Measurements from ENCODE around the gene BMF. TPM values are rescaled to one million over a fixed set of nuclear protein-coding genes. Genes with fewer than 3 reads are reported as not detected.
"Not testable (repeated sequence)": the region's sequence is repeated elsewhere in the genome, so short reads cannot be mapped to it uniquely, and the experiment has no call there.

Gene BMF
- total and polyA plus RNA-seq, 4 donors, result 8.8 to 42.5 (median 11.1) TPM

- no peaks in the 10 kb centered on the region for H3K36me3 ChIP-seq (ENCODE audit: control insufficient read depth in 4 of 4, insufficient read depth in 4 of 4, low read length in 4 of 4)
- no peak for TF ChIP-seq CTCF (IDR thresholded peaks at IDR 0.05; ENCODE audit: control extremely low read depth, extremely low read depth)
- H3K27ac ChIP-seq (ENCODE audit: low read depth in 1 of 2, low read length in 1 of 2), result no peak overlapping the region
- no peaks in the 10 kb centered on the region for H3K9me3 ChIP-seq (ENCODE audit: control insufficient read depth in 4 of 4, insufficient read depth in 3 of 4, low read length in 3 of 4)
- DNase-seq, result no peak
- peaks cover 0 to 5% (median 0%) of the 10 kb centered on the region in 5 donors for H3K4me1 ChIP-seq (ENCODE audit: control insufficient read depth in 5 of 5, insufficient read depth in 5 of 5, low read length in 5 of 5)
- ATAC-seq (ENCODE audit: insufficient read depth, low FRiP score), result no peak
- H3K27me3 ChIP-seq (ENCODE audit: control insufficient read depth in 3 of 3, insufficient read depth in 3 of 3, low read length in 2 of 3), result no peaks in the 10 kb centered on the region
- no peak overlapping the region for H3K4me3 ChIP-seq
- WGBS, 2 donors, result 53 to 66% methylated on average over 6 of the region's 6 CpGs
- no peak overlapping the region for H3K9ac ChIP-seq (ENCODE audit: insufficient read depth in 1 of 2, low read length in 2 of 2)
Observed at GRCh38 chr15:40121911-40122638, 13.4 kb upstream of the BMF start.

GRCh38 chr15:40118473-40118872 is 9.8 kb upstream of the BMF start:
- DNase-seq, result no peak
- TF ChIP-seq CTCF (IDR thresholded peaks at IDR 0.05; ENCODE audit: control extremely low read depth, extremely low read depth), result no peak
- ATAC-seq (ENCODE audit: insufficient read depth, low FRiP score), result no peak
- Histone ChIP-seq H3K4me3 (no peak overlapping the region), H3K27ac (ENCODE audit: low read depth in 1 of 2, low read length in 1 of 2) (no peak overlapping the region), H3K4me1 (ENCODE audit: control insufficient read depth in 5 of 5, insufficient read depth in 5 of 5, low read length in 5 of 5) (peaks cover 0 to 3% (median 0%) of the 10 kb centered on the region in 5 donors), H3K36me3 (ENCODE audit: control insufficient read depth in 4 of 4, insufficient read depth in 4 of 4, low read length in 4 of 4) (no peaks in the 10 kb centered on the region), H3K9ac (ENCODE audit: insufficient read depth in 1 of 2, low read length in 2 of 2) (no peak overlapping the region), H3K9me3 (ENCODE audit: control insufficient read depth in 4 of 4, insufficient read depth in 3 of 4, low read length in 3 of 4) (no peaks in the 10 kb centered on the region), H3K27me3 (ENCODE audit: control insufficient read depth in 3 of 3, insufficient read depth in 3 of 3, low read length in 2 of 3) (no peaks in the 10 kb centered on the region)
- 85 to 95% methylated on average over 3 of the region's 3 CpGs for WGBS, 2 donors

GRCh38 chr15:40115670-40116093 is 7.0 kb upstream of the BMF start:
- Histone ChIP-seq H3K9me3 (ENCODE audit: control insufficient read depth in 4 of 4, insufficient read depth in 3 of 4, low read length in 3 of 4) (no peaks in the 10 kb centered on the region), H3K27me3 (ENCODE audit: control insufficient read depth in 3 of 3, insufficient read depth in 3 of 3, low read length in 2 of 3) (peaks cover 0 to 4% (median 0%) of the 10 kb centered on the region in 3 donors), H3K27ac (ENCODE audit: low read depth in 1 of 2, low read length in 1 of 2) (no peak overlapping the region), H3K9ac (ENCODE audit: insufficient read depth in 1 of 2, low read length in 2 of 2) (no peak overlapping the region), H3K4me3 (no peak overlapping the region), H3K36me3 (ENCODE audit: control insufficient read depth in 4 of 4, insufficient read depth in 4 of 4, low read length in 4 of 4) (no peaks in the 10 kb centered on the region), H3K4me1 (ENCODE audit: control insufficient read depth in 5 of 5, insufficient read depth in 5 of 5, low read length in 5 of 5) (no peaks in the 10 kb centered on the region)
- peak in 2 of 3 donors; percentile 29 to 44 for DNase-seq
- WGBS, 2 donors, result 17 to 29% methylated on average over 8 of the region's 8 CpGs
- no peak for TF ChIP-seq CTCF (IDR thresholded peaks at IDR 0.05; ENCODE audit: control extremely low read depth, extremely low read depth)
- no peak for ATAC-seq (ENCODE audit: insufficient read depth, low FRiP score)

- H3K9me3 ChIP-seq (ENCODE audit: control insufficient read depth in 4 of 4, insufficient read depth in 3 of 4, low read length in 3 of 4); ATAC-seq (ENCODE audit: insufficient read depth, low FRiP score); H3K36me3 ChIP-seq (ENCODE audit: control insufficient read depth in 4 of 4, insufficient read depth in 4 of 4, low read length in 4 of 4); H3K27me3 ChIP-seq (ENCODE audit: control insufficient read depth in 3 of 3, insufficient read depth in 3 of 3, low read length in 2 of 3); H3K4me1 ChIP-seq (ENCODE audit: control insufficient read depth in 5 of 5, insufficient read depth in 5 of 5, low read length in 5 of 5); DNase-seq; H3K27ac ChIP-seq (ENCODE audit: low read depth in 1 of 2, low read length in 1 of 2); H3K9ac ChIP-seq (ENCODE audit: insufficient read depth in 1 of 2, low read length in 2 of 2); H3K4me3 ChIP-seq: not testable (repeated sequence)
- WGBS, 2 donors, result 96 to 97% methylated on average over 14 of the region's 14 CpGs
Observed at GRCh38 chr15:40115106-40115505, 6.4 kb upstream of the BMF start.
